Amniotic epithelial cell (primary cell): Measurements from ENCODE around the gene CCP110.
A peak's percentile ranks its signal among the peaks of the same experiment; 100 is the strongest.

Experiments used
- DNase-seq: peaks from one replicate; pipeline ENCODE4 v3.0.0-alpha.2; 2010; ENCODE audit warnings: low read depth

The CCP110 gene

GRCh38 chr16:19601083-19601976 is 77.6 kb downstream of the CCP110 start:
- DNase-seq = peak; percentile 36
